Nasal cavity respiratory epithelium epithelial cell of viscerocranial mucosa (primary cell): ENCODE results near the gene YBX3. TPM values are rescaled to one million over a fixed set of nuclear protein-coding genes. Genes with fewer than 3 reads are reported as not detected.

Source experiments
- total RNA-seq: library from RNA; depleted of rRNA; stranded (reverse); fragments of >200 nt; gene quantifications from 2 replicates; pipeline ENCODE4 v1.2.3, GENCODE V29; 2014

The YBX3 gene
- 186 and 340 TPM in 2 replicates for total RNA-seq

GRCh38 chr12:10722905-10723746 lies at the start of gene YBX3:
Gene YBX3 (minus strand): TSS chr12:10723323. CDS start chr12:10723111, 212 bp downstream.

GRCh38 chr12:10673659-10674384 lies 49.3 kb downstream of the YBX3 start, which contains the start of gene STYK1:
Gene STYK1 (minus strand): TSS chr12:10674052. CDS start chr12:10634618, 39,434 bp downstream.

Other genes with a start within 250 kb of the YBX3 start
- gene EIF2S3B, start 217.4 kb downstream of the YBX3 start, total RNA-seq: 0.68 and 7.4 TPM in 2 replicates
- gene MAGOHB, start 109.7 kb downstream of the YBX3 start, total RNA-seq: 14.6 and 17.1 TPM in 2 replicates
- 1.4 and 2.8 TPM in 2 replicates for gene STYK1, start 49.3 kb downstream of the YBX3 start, total RNA-seq
- gene TAS2R7, start 79.3 kb upstream of the YBX3 start, total RNA-seq: not detected in 2 replicates
- gene TAS2R8, start 84.0 kb upstream of the YBX3 start, total RNA-seq: 0.14 TPM in 1 of 2 replicates, not detected in the other
- gene TAS2R9, start 86.8 kb upstream of the YBX3 start, total RNA-seq: 0.14 TPM in 1 of 2 replicates, not detected in the other
- 1.4 TPM in 1 of 2 replicates, not detected in the other for gene TAS2R10, start 103.0 kb upstream of the YBX3 start, total RNA-seq
- 1.4 TPM in 1 of 2 replicates, not detected in the other for gene PRR4, start 126.2 kb upstream of the YBX3 start, total RNA-seq
- gene PRH1, start 160.9 kb upstream of the YBX3 start, total RNA-seq: 4.1 and 15.9 TPM in 2 replicates
- under 0.01 and 3.3 TPM in 2 replicates for gene TAS2R13, start 186.2 kb upstream of the YBX3 start, total RNA-seq
- gene PRH2, start 205.9 kb upstream of the YBX3 start, total RNA-seq: 0.34 TPM in 1 of 2 replicates, not detected in the other
- 0.68 and 4.1 TPM in 2 replicates for gene TAS2R14, start 215.9 kb upstream of the YBX3 start, total RNA-seq